ENCODE results near the gene LRMDA.

DNA sequence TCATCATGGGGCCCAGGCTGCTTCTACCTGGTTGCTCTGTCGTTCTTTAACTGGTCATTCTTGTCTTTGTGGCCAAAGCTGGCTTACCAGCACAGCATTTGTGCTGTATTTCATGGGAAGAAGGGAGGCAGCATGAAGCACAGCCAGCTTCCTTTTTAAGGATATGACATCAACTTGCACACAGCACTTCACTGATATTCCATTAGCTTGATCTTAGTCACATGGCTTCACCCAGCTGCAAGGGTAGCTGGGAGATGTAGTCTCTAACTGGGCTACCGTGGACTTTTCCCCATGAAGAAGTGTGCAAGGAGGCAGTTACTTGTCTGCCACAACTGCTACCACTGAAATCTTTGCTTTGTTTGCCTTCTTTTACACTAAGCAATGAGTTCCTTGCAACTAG lies 525.2 kb downstream of the LRMDA start:
- TF ChIP-seq, protein P1, sequence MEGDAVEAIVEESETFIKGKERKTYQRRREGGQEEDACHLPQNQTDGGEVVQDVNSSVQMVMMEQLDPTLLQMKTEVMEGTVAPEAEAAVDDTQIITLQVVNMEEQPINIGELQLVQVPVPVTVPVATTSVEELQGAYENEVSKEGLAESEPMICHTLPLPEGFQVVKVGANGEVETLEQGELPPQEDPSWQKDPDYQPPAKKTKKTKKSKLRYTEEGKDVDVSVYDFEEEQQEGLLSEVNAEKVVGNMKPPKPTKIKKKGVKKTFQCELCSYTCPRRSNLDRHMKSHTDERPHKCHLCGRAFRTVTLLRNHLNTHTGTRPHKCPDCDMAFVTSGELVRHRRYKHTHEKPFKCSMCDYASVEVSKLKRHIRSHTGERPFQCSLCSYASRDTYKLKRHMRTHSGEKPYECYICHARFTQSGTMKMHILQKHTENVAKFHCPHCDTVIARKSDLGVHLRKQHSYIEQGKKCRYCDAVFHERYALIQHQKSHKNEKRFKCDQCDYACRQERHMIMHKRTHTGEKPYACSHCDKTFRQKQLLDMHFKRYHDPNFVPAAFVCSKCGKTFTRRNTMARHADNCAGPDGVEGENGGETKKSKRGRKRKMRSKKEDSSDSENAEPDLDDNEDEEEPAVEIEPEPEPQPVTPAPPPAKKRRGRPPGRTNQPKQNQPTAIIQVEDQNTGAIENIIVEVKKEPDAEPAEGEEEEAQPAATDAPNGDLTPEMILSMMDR (IDR thresholded peaks at IDR 0.05): no peak
- TF ChIP-seq POLR2A (IDR thresholded peaks at IDR 0.05): no peak
